NCI-H2029 treated with DMSO at 0.1 percent for 48 hours (cell line): ENCODE measurements around the gene ZBTB42.
"Not testable (repeated sequence)": the region's sequence is repeated elsewhere in the genome, so short reads cannot be mapped to it uniquely, and the experiment has no call there.

Source experiments
- DNase-seq: peaks from one replicate; lab custom pipeline; 2025; lab: John Stamatoyannopoulos, UW

Gene ZBTB42

DNA sequence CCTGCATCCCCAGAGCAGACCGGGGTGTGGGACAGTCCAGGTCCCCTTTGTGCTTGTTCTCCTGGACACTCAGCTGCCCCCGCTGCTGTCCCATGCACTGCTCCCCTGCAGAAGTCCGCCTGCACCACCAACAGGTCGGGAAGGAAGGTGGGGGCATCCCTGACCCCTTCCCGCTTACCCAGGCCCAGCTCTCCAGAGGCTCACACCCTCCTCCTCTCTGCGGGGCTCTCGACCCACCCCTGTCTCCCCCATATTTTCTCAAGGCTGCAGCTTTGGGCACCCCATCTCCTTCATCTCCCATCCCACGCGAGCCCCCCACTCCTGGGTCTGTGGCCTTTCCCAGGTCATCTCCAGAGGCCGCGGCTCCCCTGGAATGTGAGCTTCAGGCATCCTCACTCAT is 9.4 kb downstream of the ZBTB42 start:
- DNase-seq: no peak

DNA sequence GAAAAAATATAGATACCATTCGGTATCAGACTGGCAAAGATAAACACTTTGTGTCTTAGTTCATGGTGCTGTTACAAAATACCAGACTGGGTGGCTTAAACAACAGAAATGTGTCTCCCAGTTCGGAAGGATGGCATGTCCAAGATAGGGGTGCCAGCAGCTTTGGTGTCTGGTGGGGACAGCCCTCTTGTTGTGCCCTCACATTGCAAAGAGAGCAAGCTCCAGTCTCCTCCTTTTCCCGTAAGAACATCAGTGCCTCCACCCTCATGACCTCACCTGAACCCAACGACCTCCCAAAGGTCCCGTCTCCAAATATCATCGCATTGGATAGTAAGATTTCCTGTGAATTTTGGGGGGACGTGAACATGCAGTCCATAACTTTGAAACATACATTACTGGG is 12.4 kb downstream of the ZBTB42 start:
- no peak for DNase-seq

DNA sequence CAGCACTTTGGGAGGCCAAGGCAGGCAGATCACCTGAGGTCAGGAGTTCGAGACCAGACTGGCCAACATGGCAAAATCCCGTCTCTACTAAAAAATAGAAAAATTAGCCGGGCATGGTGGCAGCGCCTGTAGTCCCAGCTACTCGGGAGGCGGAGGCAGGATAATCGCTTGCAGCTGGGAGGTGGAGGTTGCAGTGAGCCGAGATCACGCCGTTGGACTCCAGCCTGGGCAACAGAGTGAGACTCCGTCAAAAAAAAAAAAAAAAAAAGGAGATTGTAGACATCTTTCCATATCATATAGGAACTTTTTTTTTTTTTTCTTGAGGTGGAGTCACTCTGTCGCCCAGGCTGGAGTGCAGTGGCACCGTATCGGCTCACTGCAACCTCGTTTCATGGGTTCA is 13.8 kb downstream of the ZBTB42 start:
- not testable (repeated sequence) for DNase-seq

DNA sequence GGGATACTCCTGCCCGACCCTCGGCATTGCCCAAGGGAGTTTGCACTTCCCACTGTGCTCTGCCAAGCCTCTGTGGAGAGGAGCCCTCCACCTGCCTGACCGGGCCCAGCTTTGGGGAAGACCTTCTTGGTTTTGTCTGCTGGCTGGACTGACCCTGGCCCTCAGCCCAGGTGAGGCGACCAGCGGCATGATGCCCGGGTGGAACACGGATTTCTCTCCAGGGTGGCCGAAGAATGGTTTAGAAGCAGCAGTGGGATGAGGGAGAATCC is 15.6 kb downstream of the ZBTB42 start:
- DNase-seq: no peak

DNA sequence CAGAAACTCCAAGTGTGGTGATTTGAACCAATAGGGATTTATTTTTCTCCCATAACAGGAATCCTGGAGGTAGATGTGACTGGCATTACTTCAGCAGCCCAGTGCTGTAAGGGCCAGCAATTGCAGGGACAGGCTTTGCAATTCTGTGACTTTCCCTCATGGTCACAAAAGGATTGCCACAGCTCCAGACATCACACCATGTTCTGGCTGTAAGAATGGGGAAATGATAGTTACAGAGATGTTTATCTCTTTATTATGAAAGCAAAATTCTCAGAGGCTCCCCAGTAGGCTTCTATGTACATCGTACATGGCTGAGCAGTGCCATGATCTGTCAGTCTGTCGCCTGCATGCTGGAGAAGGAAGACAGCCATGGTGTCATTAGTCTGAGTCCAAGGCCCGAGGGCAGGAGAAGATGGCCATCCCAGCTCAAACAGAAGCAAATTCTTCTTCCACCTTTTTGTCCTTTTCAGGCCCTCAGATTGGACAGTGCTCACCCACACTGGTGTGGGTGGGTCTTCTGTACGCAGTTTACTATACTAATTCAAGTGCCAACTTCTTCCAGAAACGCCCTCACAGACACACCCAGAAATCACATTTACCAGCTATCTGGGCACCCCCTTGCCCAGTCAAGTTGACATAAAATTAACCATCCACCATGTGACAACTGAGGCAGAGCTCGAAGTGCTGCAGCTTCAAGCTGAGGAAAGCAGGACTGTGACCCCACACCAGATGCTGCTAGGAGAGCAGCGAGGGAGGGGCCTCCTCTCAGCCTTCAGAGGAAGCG is 17.2 kb downstream of the ZBTB42 start:
- no peak for DNase-seq

DNA sequence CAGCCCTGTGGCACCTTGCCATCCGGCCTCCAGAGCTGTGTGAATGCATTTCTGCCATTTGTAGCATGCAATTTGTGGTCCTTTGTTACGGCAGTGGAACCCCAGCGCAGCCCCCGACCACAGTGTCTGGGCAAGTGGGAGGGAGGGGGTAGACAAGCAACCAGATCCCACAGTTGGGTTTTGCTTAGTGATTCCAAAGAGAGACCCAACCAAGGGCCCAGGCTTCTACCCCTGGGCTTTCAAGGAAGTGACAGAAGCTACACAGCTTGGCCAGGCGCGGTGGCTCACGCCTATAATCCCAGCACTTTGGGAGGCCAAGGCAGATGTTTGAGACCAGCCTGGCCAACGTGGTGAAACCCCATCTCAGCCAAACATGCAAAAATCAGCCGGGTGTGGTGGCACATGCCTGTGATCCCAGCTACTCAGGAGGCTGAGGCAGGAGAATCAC is 17.8 kb downstream of the ZBTB42 start:
- no peak for DNase-seq

DNA sequence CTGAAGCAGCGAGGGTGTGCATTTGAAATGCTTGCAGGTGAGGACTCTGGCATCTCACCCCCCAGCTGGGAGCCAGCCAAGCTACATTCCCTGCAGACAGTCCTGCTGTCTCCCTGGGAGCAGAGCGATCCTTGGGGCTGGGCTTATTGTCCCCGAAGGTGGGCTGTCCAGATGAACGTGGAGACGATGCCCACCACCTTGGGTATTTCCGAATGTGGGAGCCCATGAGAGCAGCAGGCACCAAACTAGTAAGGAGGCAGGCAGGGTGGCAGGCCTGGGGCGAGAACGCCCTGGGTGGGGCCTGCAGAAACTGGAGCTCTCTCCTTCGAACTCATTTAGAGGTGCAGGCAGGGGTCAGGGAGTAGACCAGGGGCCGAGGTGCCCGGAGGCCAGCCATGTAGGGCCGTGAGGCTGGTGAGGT is 18.5 kb downstream of the ZBTB42 start:
- DNase-seq: no peak

DNA sequence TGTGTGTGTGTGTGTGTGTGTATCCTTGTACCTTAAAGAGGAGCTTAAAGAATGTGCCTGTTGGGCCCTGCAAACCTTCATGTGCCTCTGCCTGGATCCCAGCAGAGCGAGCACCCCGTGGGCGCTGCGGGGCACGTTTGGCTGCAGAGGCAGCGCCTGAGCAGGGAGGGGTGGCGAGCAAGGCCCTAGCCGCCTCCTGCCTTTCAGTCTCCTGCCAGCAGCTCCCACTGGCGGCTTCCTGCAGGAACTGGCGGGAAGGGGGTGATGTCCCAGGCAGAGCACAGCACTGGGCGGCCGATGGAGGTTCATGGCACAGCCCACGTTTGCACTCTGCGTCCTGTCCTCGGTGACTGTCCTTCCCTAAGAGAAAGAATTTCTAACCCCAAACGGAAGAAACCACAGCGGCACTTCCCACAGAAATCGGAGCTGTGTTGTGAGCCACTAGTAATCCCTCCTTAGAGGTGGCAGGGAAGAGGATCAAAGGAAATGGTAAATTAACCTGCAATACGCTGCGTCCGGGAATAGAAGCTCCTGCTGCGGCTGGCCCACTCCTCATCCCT is 19.8 kb downstream of the ZBTB42 start:
- DNase-seq: no peak

DNA sequence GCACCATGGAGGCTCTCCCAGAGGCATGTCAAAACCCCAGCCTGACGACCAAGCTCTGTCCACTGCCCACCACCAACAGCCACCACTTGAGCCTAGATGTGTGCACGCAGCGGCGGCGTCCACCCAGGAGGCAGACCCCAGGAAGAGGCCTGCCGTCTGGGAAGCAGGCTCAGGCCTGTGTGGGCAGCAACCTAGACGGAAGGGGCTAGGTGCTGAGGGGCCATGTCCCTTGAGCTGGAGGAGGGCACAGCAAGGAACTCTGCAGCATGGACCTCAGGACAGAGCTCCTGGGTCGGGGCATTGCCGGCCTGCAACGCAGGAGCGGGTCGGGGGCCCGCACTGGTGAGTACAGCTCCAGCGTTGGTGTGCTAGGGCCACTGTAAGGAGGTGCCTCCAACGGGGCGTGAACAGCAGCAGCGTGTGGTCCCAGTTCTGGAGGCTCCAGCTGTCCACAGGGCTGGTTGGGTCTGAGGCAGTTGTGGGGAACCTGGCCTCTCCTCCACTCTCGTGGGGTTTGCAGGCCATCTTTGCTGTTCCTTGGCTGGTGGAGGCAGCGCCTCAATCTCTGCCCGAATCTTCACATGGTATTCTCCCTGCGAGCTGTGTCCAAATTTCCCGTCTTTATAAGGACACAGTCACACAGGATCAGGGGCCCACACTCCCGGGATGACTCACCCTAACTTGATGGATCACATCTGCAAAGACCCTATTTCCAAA is 20.5 kb downstream of the ZBTB42 start:
- no peak for DNase-seq

DNA sequence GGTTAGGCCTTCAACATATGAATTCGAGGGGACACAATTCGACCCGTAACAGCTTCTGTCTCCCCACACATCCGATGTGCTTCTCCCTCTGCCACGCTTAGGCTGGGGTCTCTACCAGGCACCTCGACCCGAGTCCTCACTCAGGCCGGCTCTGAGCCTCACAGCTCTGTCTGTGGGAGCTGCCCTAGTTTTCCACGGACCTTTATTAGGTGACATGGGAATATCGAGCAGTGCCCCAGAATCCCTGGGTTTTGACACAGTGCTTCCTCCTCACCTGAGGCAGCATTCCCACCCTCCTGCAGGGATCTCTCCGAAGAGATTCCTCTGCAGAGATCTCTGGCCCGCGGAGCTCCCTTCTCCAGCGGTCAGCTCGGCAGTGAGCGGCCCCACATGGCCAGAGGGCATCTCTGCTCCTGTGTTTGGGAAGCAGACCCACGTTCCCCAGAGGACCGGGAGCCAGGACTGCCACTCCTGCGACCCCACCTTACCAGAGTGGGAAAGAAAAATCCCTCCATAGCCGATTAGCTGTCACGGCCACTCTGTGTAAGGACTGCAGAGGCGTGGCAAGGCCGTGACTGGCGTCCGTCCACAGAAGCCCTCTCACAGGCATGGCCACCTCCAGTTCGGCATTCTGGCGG is 21.2 kb downstream of the ZBTB42 start:
- DNase-seq: no peak

DNA sequence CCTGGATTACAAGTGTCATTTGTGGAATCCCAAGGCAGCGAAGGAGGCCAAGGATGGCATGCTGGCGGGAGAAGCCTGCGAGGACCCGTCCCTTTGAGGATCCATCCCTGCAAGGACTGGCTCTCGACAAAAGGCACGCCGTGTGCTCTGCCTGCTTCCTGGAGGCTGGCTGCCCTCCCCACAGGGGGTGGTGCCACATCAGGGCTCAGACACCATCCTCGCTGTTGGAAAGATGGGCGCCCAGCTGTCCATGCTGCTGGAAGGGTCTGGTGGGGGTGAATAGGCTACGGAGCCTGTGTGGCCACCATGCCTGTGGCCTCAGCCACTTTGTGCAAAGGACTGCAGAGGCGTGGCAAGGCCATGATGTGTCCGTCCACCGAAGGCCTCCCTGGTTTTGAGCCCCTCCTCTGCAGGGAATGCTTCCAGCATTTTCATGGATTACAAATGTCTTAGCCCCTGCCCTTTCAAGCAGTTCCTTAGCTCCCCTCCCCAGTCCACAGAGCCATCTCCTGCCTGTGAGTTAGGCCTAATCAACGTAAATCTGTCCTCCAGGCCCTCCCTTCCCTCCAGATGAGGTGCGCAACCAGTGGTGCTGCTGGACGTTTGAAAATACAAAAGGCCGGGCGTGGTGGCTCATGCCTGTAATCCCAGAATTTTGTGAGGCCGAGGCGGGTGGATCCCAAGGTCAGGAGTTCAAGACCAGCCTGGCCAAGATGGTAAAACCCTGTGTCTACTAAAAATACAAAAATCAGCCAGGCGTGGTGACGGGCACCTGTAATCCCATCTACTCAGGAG is 22.1 kb downstream of the ZBTB42 start:
- no peak for DNase-seq

DNA sequence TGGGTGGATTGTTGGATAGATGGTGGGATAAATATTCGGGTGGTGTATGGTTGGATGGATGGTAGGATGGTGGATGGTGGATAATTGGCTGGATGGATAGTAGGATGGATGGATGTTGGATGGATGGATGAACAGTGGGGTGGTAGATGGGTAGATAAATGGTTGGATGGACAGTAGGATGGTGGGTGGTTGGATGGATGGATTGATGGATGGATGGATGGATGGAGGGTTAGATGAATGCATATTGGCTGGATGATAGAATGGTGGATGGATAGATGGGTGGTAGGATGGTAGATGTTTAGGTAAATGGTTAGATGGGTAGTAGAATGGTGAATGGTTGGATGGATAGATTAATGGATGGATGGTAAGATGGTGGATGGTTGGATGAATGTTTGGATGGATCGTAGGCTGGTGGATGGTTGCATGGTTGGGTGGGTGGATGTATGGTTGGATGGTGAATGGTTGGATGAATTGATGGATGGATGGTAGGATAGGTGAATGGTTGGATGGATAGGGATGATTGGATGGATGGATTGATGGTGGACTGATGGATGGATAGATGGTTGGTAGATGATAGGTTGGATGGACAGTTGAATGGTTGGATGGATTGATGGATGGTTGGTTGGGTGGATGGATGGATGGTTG is 23.6 kb downstream of the ZBTB42 start:
- DNase-seq: no peak

DNA sequence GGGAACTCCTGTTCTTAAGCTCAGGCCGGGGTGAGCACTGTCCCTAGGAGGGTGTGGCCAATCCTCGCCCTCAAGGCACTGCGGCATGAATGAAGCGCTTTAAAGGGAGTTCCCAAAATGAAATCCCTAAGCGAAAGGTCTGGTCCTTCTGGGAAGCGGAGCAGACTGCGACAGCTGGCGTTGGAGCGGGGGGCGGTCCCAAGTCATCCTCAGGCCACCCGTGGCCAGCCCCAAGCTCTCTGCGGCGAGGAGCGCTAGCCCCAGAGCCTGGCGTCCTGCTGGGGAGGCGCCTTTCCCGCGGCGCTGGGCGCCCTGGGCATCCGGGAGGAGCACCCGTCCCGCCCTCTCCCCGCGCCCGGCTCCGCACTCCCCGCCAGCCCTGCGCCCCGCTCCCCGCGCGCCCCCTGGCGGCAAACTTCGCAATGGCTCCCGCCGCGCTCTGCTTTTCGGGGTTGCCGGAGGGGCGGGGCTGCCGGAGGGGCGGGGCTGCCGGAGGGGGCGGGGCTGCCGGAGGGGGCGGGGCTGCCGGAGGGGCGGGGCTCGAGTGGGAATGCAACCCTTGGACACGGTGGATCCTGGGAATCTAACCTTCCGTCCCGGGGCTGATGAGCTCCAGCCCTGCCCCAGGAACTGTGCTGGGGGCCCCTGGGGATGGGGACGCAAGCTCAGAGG is 25.4 kb downstream of the ZBTB42 start:
- DNase-seq: no peak

DNA sequence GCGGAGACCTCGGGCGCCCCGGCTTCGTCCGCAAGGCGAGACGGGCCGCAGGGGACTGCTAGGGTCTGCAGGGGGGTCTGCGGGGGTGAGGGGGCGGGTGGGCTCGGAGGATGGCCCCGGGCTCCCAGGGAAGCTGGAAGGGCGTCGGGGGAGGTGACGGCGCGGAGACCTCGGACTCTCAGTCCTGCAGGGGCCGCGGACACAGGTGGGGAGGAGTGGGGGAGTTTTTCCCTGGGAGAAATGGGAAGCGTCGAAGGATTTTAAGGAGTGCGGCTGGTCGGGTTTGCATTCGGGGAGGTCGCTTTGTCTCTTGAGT is 25.9 kb downstream of the ZBTB42 start:
- DNase-seq: no peak

DNA sequence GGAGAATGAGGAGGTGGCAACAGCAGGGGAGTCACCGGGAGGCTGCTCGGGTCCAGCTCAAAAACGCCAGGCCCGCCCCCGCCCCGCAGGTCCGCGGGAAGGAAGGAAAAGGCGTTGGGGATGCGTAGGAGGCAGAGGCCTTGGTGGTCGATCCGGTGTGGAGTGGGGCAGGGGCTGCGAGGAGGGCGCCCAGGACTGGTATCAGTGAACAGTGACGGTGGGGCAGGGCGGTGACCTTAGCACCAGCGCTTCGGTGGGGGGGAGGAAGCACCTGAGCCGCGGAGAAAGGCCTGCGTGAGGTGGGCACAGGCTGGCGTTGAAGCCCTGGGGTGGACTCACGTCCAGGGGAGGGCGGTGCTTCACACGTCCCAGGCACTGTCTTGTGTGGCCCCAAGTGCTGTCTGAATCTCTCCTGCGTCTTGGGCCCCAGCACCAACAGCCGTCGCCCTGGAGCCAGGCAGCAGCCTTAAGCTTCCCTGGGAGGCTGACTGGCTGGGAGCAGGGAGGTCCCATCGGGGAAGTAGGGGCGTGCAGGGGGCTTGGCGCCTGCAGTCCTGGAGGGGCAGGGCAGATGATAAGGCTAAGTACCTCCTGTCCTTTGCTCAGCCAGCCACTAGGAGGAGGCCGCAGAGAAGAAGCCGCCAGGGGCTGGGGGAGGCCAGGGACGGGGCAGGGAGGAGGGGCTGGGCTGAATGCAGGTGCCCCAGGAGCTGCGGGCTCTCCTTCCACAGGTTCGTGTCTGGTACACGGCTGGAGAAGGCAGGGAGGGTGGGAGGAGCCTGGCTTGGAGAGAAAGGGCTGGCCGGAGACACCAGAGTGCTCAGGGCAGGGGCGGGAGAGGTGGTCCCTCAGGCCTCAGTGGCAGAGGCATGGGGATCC is 26.5 kb downstream of the ZBTB42 start:
- no peak for DNase-seq

DNA sequence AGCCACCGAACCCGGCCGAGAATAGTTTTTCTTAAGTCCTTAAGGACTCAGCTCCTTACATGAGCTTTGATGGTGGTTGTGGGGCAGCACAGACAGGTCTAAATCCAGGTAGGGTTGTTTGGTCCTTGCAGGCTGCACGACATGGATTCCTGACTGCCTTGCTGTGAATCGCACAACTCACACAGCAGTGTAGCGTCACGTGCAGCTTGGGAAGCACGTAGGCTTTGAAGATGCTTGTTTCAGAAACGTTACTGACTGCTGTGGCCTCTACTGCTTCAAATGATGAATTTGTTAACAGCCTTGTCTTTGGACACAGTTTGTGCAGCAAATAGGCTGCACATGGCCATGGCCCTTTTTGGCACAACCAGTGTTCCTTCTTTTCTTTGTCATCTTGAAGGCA is 29.9 kb downstream of the ZBTB42 start:
- DNase-seq: no peak

DNA sequence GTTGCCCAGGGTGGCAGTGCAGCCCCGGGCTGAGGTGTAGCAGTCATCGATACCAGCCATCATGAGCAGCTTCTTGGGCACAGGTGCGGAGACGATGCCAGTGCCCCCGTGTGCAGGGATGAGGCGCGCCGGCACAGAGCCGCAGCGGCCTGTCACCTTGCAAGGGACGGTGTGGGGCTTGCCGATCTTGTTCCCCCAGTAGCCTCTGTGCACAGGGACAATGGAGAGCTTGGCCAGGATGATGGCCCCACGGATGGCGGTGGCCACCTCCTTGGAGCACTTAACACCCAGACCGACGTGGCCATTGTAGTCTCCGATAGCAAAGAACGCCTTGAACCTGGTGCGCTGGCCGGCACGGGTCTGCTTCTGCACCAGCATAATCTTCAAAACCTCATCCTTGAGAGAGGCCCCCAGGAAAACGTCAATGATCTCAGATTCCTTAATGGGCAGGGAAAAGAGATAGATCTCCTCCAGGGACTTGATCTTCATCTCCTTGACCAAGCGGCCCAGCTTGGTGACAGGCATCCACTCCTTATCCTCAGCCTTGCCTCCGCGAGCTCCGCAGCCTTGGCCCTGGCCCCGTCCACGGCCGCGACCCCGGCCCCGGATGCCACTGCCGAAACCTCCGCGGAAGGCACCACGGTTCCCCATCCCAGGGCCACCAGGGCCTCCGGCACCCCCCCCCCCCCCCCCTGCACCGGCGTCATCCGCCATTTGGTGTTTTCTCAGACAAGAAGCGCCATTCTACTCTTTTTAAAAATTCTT is 35.5 kb downstream of the ZBTB42 start:
- not testable (repeated sequence) for DNase-seq

DNA sequence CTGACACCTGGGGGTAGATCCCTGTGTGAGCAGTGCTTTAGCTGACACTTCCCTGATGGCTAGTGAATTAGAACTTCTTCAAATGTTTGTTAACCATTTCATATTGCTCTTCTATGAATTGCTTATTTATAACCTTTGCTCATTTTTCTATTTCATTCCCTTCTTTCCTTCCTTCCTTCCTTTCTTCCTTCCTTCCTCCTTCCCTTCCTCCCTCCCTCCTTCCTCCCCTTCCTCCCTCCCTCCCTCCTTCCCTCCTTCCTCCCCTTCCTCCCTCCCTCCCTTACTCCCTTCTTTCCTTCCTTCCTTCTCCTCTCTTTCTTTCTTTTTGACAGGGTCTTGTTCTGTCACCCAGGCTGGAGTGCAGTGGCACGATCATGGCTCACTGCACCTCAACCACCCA is 40.8 kb downstream of the ZBTB42 start:
- DNase-seq: no peak

DNA sequence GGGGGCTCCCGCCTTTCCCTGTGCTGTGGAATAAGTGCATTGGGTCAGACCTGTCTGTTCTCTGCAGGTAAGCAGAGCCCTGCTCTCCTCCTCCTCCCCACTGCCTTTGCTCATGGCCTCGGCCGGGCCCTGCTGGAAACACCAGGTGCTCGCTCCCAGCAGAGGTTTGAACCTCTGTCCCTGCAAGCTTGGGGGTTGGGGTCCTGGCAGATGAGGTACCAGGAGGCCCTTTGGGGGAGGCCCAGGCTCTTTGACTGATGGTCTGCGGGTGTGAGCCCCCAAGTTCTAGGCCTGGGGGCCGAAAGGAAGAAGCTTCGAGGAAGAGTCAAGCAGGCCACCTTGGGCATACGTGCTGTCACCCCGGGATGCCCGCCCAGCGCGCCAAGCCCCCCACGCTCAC is 42.1 kb downstream of the ZBTB42 start:
- no peak for DNase-seq
